ENCODE measurements around the gene LGI4. TPM values are rescaled to one million over a fixed set of nuclear protein-coding genes. Genes with fewer than 3 reads are reported as not detected.

LGI4 gene
- total RNA-seq, 4 donors from 2014 or later: 16.1 to 31.5 (median 27.2) TPM

DNA sequence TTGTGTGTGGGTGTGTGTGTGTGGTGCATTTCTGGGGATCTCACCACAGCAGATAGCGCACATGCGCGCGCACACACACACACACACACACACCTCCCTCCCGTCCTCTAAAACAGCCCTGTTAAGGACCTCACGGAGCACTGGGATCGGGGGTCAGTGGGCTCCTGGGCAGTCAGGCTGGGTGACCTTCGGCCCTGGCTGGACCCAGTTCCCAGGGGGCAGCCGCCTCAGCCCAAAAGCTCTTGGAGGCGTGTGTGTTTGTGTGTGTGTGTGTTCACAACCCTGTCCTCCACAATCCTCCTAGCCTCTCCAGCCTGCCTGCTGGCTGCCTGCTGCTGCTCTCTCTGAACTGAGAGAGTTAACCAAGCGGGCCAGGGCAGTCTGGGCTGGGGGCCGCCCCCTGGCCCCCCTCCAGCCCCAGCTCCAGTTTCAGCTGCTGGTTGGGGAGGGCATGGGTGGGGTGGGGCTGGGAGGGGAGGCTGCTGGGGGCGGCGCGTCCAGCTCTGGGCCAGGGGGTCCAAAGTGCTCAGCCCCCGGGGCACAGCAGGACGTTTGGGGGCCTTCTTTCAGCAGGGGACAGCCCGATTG is 3.5 kb upstream of the LGI4 start, which contains the start of gene FXYD1:
TSS of gene FXYD1 (plus strand) at position 520 of the 588 bp plus-strand sequence. CDS start 1,256 bp downstream, outside the sequence.
- in situ Hi-C loops (cut with MboI; ENCODE audit: low sequenced_read_pairs in 4 of 4) (loop anchor here in 2 of 4 donors (5.0 to 10.0 kb wide), 2 partner anchors 71 to 74 kb away; no protein-coding TSS in a partner anchor), intact Hi-C loops (cut with DNase I; ENCODE audit: low total_unique reads) (loop anchor here (2.0 kb wide), 1 partner anchor 94 kb away; no protein-coding TSS in a partner anchor)
- H3K27ac ChIP-seq: peak within 1 kb of the TSS; percentile 99 to 100 (median 99)
- no peaks in the 10 kb centered on the region for H3K9me3 ChIP-seq
- H3K36me3 ChIP-seq: no peaks in the 10 kb centered on the region
- peak within 1 kb of the TSS; percentile 43 to 73 (median 64) for H3K4me3 ChIP-seq
- DNase-seq: peak; percentile 51 to 82
- peak; percentile 9 to 23 for ATAC-seq
- TF ChIP-seq POLR2A (IDR thresholded peaks at IDR 0.05): no peak
- TF ChIP-seq, protein P1, sequence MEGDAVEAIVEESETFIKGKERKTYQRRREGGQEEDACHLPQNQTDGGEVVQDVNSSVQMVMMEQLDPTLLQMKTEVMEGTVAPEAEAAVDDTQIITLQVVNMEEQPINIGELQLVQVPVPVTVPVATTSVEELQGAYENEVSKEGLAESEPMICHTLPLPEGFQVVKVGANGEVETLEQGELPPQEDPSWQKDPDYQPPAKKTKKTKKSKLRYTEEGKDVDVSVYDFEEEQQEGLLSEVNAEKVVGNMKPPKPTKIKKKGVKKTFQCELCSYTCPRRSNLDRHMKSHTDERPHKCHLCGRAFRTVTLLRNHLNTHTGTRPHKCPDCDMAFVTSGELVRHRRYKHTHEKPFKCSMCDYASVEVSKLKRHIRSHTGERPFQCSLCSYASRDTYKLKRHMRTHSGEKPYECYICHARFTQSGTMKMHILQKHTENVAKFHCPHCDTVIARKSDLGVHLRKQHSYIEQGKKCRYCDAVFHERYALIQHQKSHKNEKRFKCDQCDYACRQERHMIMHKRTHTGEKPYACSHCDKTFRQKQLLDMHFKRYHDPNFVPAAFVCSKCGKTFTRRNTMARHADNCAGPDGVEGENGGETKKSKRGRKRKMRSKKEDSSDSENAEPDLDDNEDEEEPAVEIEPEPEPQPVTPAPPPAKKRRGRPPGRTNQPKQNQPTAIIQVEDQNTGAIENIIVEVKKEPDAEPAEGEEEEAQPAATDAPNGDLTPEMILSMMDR (IDR thresholded peaks at IDR 0.05 in 4 of 5, conservative IDR thresholded peaks at IDR 0.05 in 1 of 5): no peak
- no peaks in the 10 kb centered on the region for H3K27me3 ChIP-seq
- peaks cover 43 to 48% of the 10 kb centered on the region in 2 donors for H3K4me1 ChIP-seq

DNA sequence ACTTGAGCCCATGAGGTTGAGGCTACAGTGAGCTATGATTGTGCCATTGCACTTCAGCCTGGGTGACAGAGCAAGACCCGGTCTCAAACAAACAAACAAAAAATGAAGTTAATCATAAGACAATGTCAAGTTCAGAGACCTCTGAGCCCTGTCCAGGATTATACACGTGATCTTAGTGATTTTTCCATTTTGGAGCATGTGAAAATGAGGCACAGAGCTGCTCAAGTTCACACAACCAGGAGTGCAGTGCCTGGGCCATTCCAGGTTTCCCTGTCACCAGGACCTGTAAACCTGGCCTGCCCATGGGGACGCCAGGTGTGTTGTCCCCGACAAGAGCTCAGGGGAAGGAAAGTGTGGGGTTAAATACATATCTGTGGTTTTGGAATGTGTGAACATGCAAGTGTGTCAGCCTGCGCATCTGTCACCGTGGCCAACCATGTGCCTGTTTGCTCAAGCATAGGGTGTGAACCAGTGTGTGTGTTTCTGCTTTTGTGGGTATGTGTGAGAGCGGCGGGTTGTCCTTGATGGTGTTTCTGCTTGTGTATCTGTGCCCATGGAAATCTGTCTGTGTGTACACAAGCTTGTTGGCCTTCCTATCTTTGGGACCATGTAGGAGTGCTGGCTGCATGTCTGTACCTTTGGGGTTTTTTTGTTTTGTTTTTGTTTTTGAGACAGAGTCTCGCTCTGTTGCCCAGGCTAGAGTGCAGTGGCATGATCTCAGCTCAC is 2.3 kb upstream of the LGI4 start:
- no peak for DNase-seq
- intact Hi-C loops (cut with DNase I; ENCODE audit: low total_unique reads): no loop called here
- Histone ChIP-seq H3K4me3 (no peak overlapping the region), H3K27me3 (no peaks in the 10 kb centered on the region), H3K36me3 (no peaks in the 10 kb centered on the region), H3K27ac (peak overlapping the region; percentile 99 to 100 (median 99)), H3K9me3 (no peaks in the 10 kb centered on the region), H3K4me1 (peaks cover 42% of the 10 kb centered on the region in 2 donors)
- ATAC-seq: no peak
- TF ChIP-seq POLR2A (IDR thresholded peaks at IDR 0.05): no peak
- TF ChIP-seq, protein P1 (IDR thresholded peaks at IDR 0.05 in 4 of 5, conservative IDR thresholded peaks at IDR 0.05 in 1 of 5): no peak
- in situ Hi-C loops (cut with MboI; ENCODE audit: low sequenced_read_pairs in 4 of 4): loop anchor here in 2 of 4 donors (5.0 to 10.0 kb wide), 2 partner anchors 70 to 72 kb away; no protein-coding TSS in a partner anchor

DNA sequence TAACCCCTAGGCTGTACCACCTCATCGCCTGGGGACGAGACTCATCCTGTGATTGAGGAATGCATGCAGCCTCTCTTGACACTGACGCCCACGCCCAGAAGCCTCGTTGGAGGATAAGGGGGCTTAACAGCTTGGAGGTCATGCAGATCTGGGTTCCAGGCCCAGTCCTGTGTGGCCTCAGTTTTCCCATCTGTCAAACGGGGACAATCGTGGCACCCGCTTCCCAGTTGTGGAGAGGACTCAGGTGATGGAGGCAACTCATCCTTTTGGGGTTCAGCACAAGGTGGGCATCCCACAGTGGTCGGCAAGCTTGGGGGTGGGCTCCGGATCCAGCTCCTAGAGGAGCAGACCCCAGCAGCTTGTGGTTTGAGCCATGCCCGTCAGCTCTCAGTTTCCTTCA is 1.4 kb upstream of the LGI4 start:
- Histone ChIP-seq H3K27me3 (no peaks in the 10 kb centered on the region), H3K9me3 (no peaks in the 10 kb centered on the region), H3K4me1 (peaks cover 34 to 35% of the 10 kb centered on the region in 2 donors), H3K27ac (peak overlapping the region; percentile 99 to 100 (median 99)), H3K36me3 (no peaks in the 10 kb centered on the region), H3K4me3 (no peak overlapping the region)
- no peak for ATAC-seq
- in situ Hi-C loops (cut with MboI; ENCODE audit: low sequenced_read_pairs in 4 of 4) (loop anchor here in 2 of 4 donors (5.0 to 10.0 kb wide), 2 partner anchors 69 to 71 kb away; no protein-coding TSS in a partner anchor), intact Hi-C loops (cut with DNase I; ENCODE audit: low total_unique reads) (no loop called here)
- TF ChIP-seq, protein P1 (IDR thresholded peaks at IDR 0.05 in 4 of 5, conservative IDR thresholded peaks at IDR 0.05 in 1 of 5): no peak
- no peak for TF ChIP-seq POLR2A (IDR thresholded peaks at IDR 0.05)
- DNase-seq: no peak

DNA sequence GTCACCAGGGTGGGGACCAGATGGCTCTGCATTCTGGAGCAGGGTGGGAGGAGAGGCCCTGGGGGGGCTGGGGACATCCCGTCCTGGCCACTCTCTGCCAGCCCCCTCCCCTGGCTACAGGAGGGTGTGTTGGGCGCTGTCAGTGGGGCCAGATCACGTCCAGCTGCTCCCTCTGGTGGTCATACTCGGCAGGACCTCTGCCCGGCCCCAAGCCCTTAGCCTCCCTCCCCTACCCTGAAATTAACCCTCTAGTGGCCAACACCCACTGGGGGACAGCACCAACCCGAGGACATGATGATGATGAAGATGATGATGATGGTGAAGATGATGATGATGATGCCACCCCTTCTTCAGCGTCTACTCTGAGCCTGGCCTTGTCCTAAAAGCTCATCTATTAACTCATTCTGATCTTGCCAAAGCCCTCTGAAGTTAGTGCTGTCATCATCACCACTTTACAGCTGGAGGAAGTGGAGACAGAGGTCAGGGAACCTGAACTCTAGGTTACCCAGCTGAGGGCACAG is 590 bp upstream of the LGI4 start:
- intact Hi-C loops (cut with DNase I; ENCODE audit: low total_unique reads): loop anchor here (1.0 to 2.0 kb wide), 3 partner anchors 21 to 69 kb away; no protein-coding TSS in a partner anchor
- Histone ChIP-seq H3K9me3 (no peaks in the 10 kb centered on the region), H3K27ac (peak overlapping the region; percentile 99 to 100 (median 99)), H3K4me3 (peak overlapping the region; percentile 46 to 53 (median 50)), H3K27me3 (no peaks in the 10 kb centered on the region), H3K36me3 (no peaks in the 10 kb centered on the region), H3K4me1 (peaks cover 33 to 38% of the 10 kb centered on the region in 2 donors)
- no peak for TF ChIP-seq POLR2A (IDR thresholded peaks at IDR 0.05)
- TF ChIP-seq, protein P1 (IDR thresholded peaks at IDR 0.05 in 4 of 5, conservative IDR thresholded peaks at IDR 0.05 in 1 of 5): peak; percentile 94 to 98 (median 97)
- DNase-seq (peak; percentile 67 to 83), ATAC-seq (peak; percentile 29 to 34)
- in situ Hi-C loops (cut with MboI; ENCODE audit: low sequenced_read_pairs in 4 of 4): loop anchor here in 2 of 4 donors (5.0 to 10.0 kb wide), 2 partner anchors 68 to 71 kb away; no protein-coding TSS in a partner anchor

Data from gastrocnemius medialis (tissue), 4 donors.